Small intestine (tissue), 7 donors: Measurements from ENCODE around the gene DDX17. TPM values are rescaled to one million over a fixed set of nuclear protein-coding genes. Genes with fewer than 3 reads are reported as not detected.

Experiments used
- DNase-seq, 2 donors: peaks; one replicate each; pipeline versions ENCODE4 v3.0.0 to v3.0.0-alpha.2; 2013
- FAIRE-seq: peaks from 2 replicates; lab custom pipeline; 2012; peaks lifted over from hg19 to GRCh38; lab: Jason Lieb, UNC
- H3K27ac ChIP-seq, 3 donors: one replicate each; pipeline ENCODE4 v1.5.1; 2013; ENCODE audit warnings: low read length in 2 of 3, mild to moderate bottlenecking in 2 of 3, control low read depth in 1 of 3, inconsistent platforms in 1 of 3, low read depth in 1 of 3, moderate library complexity in 1 of 3
- H3K27me3 ChIP-seq, 3 donors: one replicate each; pipeline ENCODE4 v1.6.1; 2013; ENCODE audit warnings: low read length in 3 of 3, inconsistent platforms in 1 of 3; ENCODE audit not compliant: control insufficient read depth in 3 of 3, insufficient read depth in 3 of 3
- H3K36me3 ChIP-seq, 3 donors: one replicate each; pipeline ENCODE4 v1.6.1; 2013; ENCODE audit warnings: low read length in 3 of 3, inconsistent platforms in 1 of 3, low read depth in 1 of 3, mild to moderate bottlenecking in 1 of 3, moderate library complexity in 1 of 3; ENCODE audit not compliant: control insufficient read depth in 3 of 3, insufficient read depth in 2 of 3
- H3K4me1 ChIP-seq, 3 donors: one replicate each; pipeline ENCODE4 v1.6.1; 2013; ENCODE audit warnings: low read length in 2 of 3, inconsistent platforms in 1 of 3, low read depth in 1 of 3, mild to moderate bottlenecking in 1 of 3, moderate library complexity in 1 of 3; ENCODE audit not compliant: control insufficient read depth in 3 of 3, insufficient read depth in 2 of 3
- H3K4me3 ChIP-seq, 3 donors: one replicate each; pipeline ENCODE4 v1.5.1; 2013; ENCODE audit warnings: low read length in 3 of 3, control low read depth in 1 of 3, inconsistent platforms in 1 of 3, low read depth in 1 of 3, mild to moderate bottlenecking in 1 of 3, moderate library complexity in 1 of 3
- H3K9me3 ChIP-seq, 2 donors: one replicate each; pipeline ENCODE4 v1.6.1; 2013; ENCODE audit warnings: low read depth in 1 of 2, low read length in 1 of 2; ENCODE audit not compliant: control insufficient read depth in 2 of 2, insufficient read depth in 1 of 2
- WGBS, 3 donors: extraction: QIAGEN DNeasy Blood & Tissue Kit; methylation state at CpG; one replicate each; pipeline ENCODE4 v1.1.7; 2013; 5-methylcytosine and 5-hydroxymethylcytosine counted together
- polyA plus RNA-seq, 4 donors: library from polyadenylated mRNA; stranded (reverse) in 3 of 4; unstranded in 1 of 4; fragments of 200-250 nt in 3 of 4; fragments of 120-200 nt in 1 of 4; gene quantifications; one replicate each; pipeline versions ENCODE4 v1.2.1 to v1.2.3, GENCODE V29; 2013
- donor health status: healthy with polysubstance abuse.
- donor health status: control.
- donor health status: control.
- donor health status: Bipolar disorder and iron deficiency.
- donor health status: healthy.

DDX17 gene
- polyA plus RNA-seq, 4 donors: 72.4 to 477 (median 104) TPM

- peaks cover 0 to 79% (median 0%) of the 10 kb centered on the region in 3 donors for H3K27me3 ChIP-seq
- WGBS, 3 donors: 45 to 63% (median 59%) methylated on average over 9 of the region's 9 CpGs
- no peak for FAIRE-seq
Measured at GRCh38 chr22:38446018-38446601, 60.0 kb downstream of the DDX17 start.

GRCh38 chr22:38444783-38445182, 61.3 kb downstream of the DDX17 start:
- H3K9me3 ChIP-seq: no peaks in the 10 kb centered on the region
- no peak overlapping the region for H3K27ac ChIP-seq
- no peak overlapping the region for H3K4me3 ChIP-seq
- H3K4me1 ChIP-seq: no peaks in the 10 kb centered on the region
- FAIRE-seq: no peak
- no peak for DNase-seq
- 81 to 89% (median 84%) methylated on average over 10 of the region's 10 CpGs for WGBS, 3 donors
- no peaks in the 10 kb centered on the region for H3K36me3 ChIP-seq
- H3K27me3 ChIP-seq: peaks cover 0 to 69% (median 2%) of the 10 kb centered on the region in 3 donors

More at GRCh38 chr22:38446018-38446601, 60.0 kb downstream of the DDX17 start:
- H3K9me3 ChIP-seq: no peaks in the 10 kb centered on the region
- H3K4me1 ChIP-seq: no peaks in the 10 kb centered on the region
- H3K36me3 ChIP-seq: no peaks in the 10 kb centered on the region
- no peak for DNase-seq
- no peak overlapping the region for H3K4me3 ChIP-seq
- no peak overlapping the region for H3K27ac ChIP-seq

- H3K4me3 ChIP-seq: no peak overlapping the region
- H3K9me3 ChIP-seq: no peaks in the 10 kb centered on the region
- WGBS, 3 donors: 35 to 57% (median 39%) methylated on average over 16 to 21 of the region's 21 CpGs
- FAIRE-seq: no peak
- H3K36me3 ChIP-seq: no peaks in the 10 kb centered on the region
- H3K27me3 ChIP-seq: peaks cover 0 to 60% (median 2%) of the 10 kb centered on the region in 3 donors
- H3K27ac ChIP-seq: no peak overlapping the region
- no peaks in the 10 kb centered on the region for H3K4me1 ChIP-seq
- DNase-seq: no peak
Measured at GRCh38 chr22:38443628-38444521, 62.2 kb downstream of the DDX17 start.

- WGBS, 3 donors: 57 to 63% (median 57%) methylated on average over 13 of the region's 13 CpGs
- Histone ChIP-seq H3K4me1 (no peaks in the 10 kb centered on the region), H3K4me3 (no peak overlapping the region), H3K9me3 (no peaks in the 10 kb centered on the region), H3K36me3 (no peaks in the 10 kb centered on the region), H3K27ac (no peak overlapping the region), H3K27me3 (peaks cover 0 to 53% (median 2%) of the 10 kb centered on the region in 3 donors)
- DNase-seq (no peak), FAIRE-seq (no peak)
Measured at GRCh38 chr22:38442967-38443627, 63.0 kb downstream of the DDX17 start.

- Histone ChIP-seq H3K4me1 (no peaks in the 10 kb centered on the region), H3K27me3 (peaks cover 0 to 48% (median 2%) of the 10 kb centered on the region in 3 donors), H3K4me3 (no peak overlapping the region), H3K9me3 (no peaks in the 10 kb centered on the region), H3K27ac (no peak overlapping the region), H3K36me3 (no peaks in the 10 kb centered on the region)
- 70 to 74% (median 70%) methylated on average over 16 of the region's 16 CpGs for WGBS, 3 donors
- no peak for DNase-seq
- no peak for FAIRE-seq
Measured at GRCh38 chr22:38441620-38442287, 64.4 kb downstream of the DDX17 start.

GRCh38 chr22:38440747-38441350, 65.3 kb downstream of the DDX17 start:
- Histone ChIP-seq H3K27ac (no peak overlapping the region), H3K9me3 (no peaks in the 10 kb centered on the region), H3K4me1 (no peaks in the 10 kb centered on the region), H3K27me3 (peaks cover 0 to 42% (median 2%) of the 10 kb centered on the region in 3 donors), H3K4me3 (no peak overlapping the region), H3K36me3 (no peaks in the 10 kb centered on the region)
- FAIRE-seq (no peak), DNase-seq (no peak)
- WGBS, 3 donors: 71 to 78% (median 72%) methylated on average over 14 of the region's 14 CpGs

GRCh38 chr22:38437416-38437815, 68.7 kb downstream of the DDX17 start:
- Histone ChIP-seq H3K9me3 (no peaks in the 10 kb centered on the region), H3K36me3 (no peaks in the 10 kb centered on the region), H3K4me1 (no peaks in the 10 kb centered on the region), H3K27me3 (peaks cover 0 to 9% (median 2%) of the 10 kb centered on the region in 3 donors), H3K4me3 (no peak overlapping the region), H3K27ac (no peak overlapping the region)
- no peak for DNase-seq
- WGBS, 3 donors: 91 to 96% (median 93%) methylated on average over 9 of the region's 9 CpGs
- FAIRE-seq: no peak
